ENCODE data around the gene CST5. TPM values are rescaled to one million over a fixed set of nuclear protein-coding genes. Genes with fewer than 3 reads are reported as not detected.
"Not testable (repeated sequence)": the region's sequence is repeated elsewhere in the genome, so short reads cannot be mapped to it uniquely, and the experiment has no call there.

The CST5 gene
- total and polyA plus RNA-seq, 12 donors = not detected

GRCh38 chr20:23907579-23907978 lies 28.0 kb upstream of the CST5 start:
- H3K4me1 ChIP-seq = no peaks in the 10 kb centered on the region
- ATAC-seq (no peak), DNase-seq (no peak)
- no peak overlapping the region for H3K27ac ChIP-seq
- H3K9me3 ChIP-seq = peaks cover 0 to 34% (median 11%) of the 10 kb centered on the region in 11 donors
- H3K27me3 ChIP-seq = peaks cover 0 to 34% (median 8%) of the 10 kb centered on the region in 7 donors
- no peaks in the 10 kb centered on the region for H3K36me3 ChIP-seq
- intact Hi-C loops (cut with DNase I) = loop anchor here in 1 of 10 donors (10.0 kb wide), 1 partner anchor 63 kb away; no protein-coding TSS in a partner anchor
- 29 to 32% methylated on average over 1 of the region's 1 CpG for WGBS, 2 donors
- no peak overlapping the region for H3K4me3 ChIP-seq
- TF ChIP-seq CTCF (IDR thresholded peaks at IDR 0.05) = no peak

GRCh38 chr20:23902396-23902795 lies 22.8 kb upstream of the CST5 start:
- not testable (repeated sequence) for H3K27me3 ChIP-seq, H3K4me3 ChIP-seq, H3K4me1 ChIP-seq, H3K36me3 ChIP-seq, DNase-seq, ATAC-seq, H3K27ac ChIP-seq
- 49 to 59% methylated on average over 5 to 8 of the region's 8 CpGs for WGBS, 2 donors
- intact Hi-C loops (cut with DNase I) = loop anchor here in 1 of 10 donors (10.0 kb wide), 1 partner anchor 58 kb away; no protein-coding TSS in a partner anchor
- H3K9me3 ChIP-seq = peaks cover 0 to 29% (median 7%) of the 10 kb centered on the region in 11 donors

GRCh38 chr20:23890867-23891266 lies 11.3 kb upstream of the CST5 start:
- ATAC-seq; intact Hi-C loops (cut with DNase I); H3K27ac ChIP-seq; DNase-seq; H3K9me3 ChIP-seq; H3K36me3 ChIP-seq; H3K4me3 ChIP-seq; H3K4me1 ChIP-seq: not testable (repeated sequence)
- WGBS, 2 donors = 61 to 96% methylated on average over 4 of the region's 4 CpGs
- peaks cover 0 to 34% (median 6%) of the 10 kb centered on the region in 7 donors for H3K27me3 ChIP-seq

- DNase-seq (peak; percentile 16 to 29), ATAC-seq (peak; percentile 75 to 89 (median 84))
- Histone ChIP-seq H3K36me3 (no peaks in the 10 kb centered on the region), H3K4me1 (no peaks in the 10 kb centered on the region), H3K9me3 (peaks cover 0 to 3% (median 0%) of the 10 kb centered on the region in 11 donors), H3K27me3 (peaks cover 0 to 34% (median 6%) of the 10 kb centered on the region in 7 donors), H3K4me3 (no peak overlapping the region), H3K27ac (no peak overlapping the region)
- 38 to 39% methylated on average over 8 of the region's 8 CpGs for WGBS, 2 donors
- intact Hi-C loops (cut with DNase I) = no loop called here
- TF ChIP-seq CTCF (IDR thresholded peaks at IDR 0.05) = peak; percentile 35 to 87 (median 71)
Observed at GRCh38 chr20:23889775-23890187, 10.2 kb upstream of the CST5 start.

- DNase-seq = no peak
- intact Hi-C loops (cut with DNase I) = no loop called here
- Histone ChIP-seq H3K27me3 (peaks cover 0 to 34% (median 6%) of the 10 kb centered on the region in 7 donors), H3K27ac (no peak overlapping the region), H3K9me3 (no peaks in the 10 kb centered on the region), H3K4me1 (no peaks in the 10 kb centered on the region), H3K4me3 (no peak overlapping the region), H3K36me3 (no peaks in the 10 kb centered on the region)
- no peak for TF ChIP-seq CTCF (IDR thresholded peaks at IDR 0.05)
- 55 to 60% methylated on average over 2 of the region's 2 CpGs for WGBS, 2 donors
- ATAC-seq = no peak
Observed at GRCh38 chr20:23887856-23888255, 8.3 kb upstream of the CST5 start.
